T1000 (cell line): ENCODE data around the gene TPT1.
A peak's percentile ranks its signal among the peaks of the same experiment; 100 is the strongest.
"Not testable (repeated sequence)": the region's sequence is repeated elsewhere in the genome, so short reads cannot be mapped to it uniquely, and the experiment has no call there.

Experiments used
- DNase-seq: peaks from one replicate; lab custom pipeline; 2025; ENCODE audit warnings: mixed read lengths; lab: John Stamatoyannopoulos, UW

Gene TPT1

GRCh38 chr13:45341034-45341798, at the start of gene TPT1:
TSS of gene TPT1 (minus strand) at chr13:45341183. CDS start at chr13:45341069, 114 bp downstream.
- peak; percentile 90 for DNase-seq

GRCh38 chr13:45390348-45390747, 49.4 kb upstream of the TPT1 start:
- not testable (repeated sequence) for DNase-seq

- DNase-seq, result no peak
These were observed 47.7 kb upstream of the TPT1 start for GRCh38 chr13:45388664-45389063.

- not testable (repeated sequence) for DNase-seq
These were observed 46.1 kb upstream of the TPT1 start for GRCh38 chr13:45386892-45387575.

- no peak for DNase-seq
These were observed 45.0 kb upstream of the TPT1 start for GRCh38 chr13:45385907-45386553.

- no peak for DNase-seq
These were observed 44.3 kb upstream of the TPT1 start for GRCh38 chr13:45385320-45385719.

GRCh38 chr13:45384474-45385174, 43.6 kb upstream of the TPT1 start:
- no peak for DNase-seq

GRCh38 chr13:45382739-45383138, 41.8 kb upstream of the TPT1 start:
- not testable (repeated sequence) for DNase-seq

GRCh38 chr13:45381196-45381595, 40.2 kb upstream of the TPT1 start:
- DNase-seq, result no peak

GRCh38 chr13:45380708-45381107, 39.7 kb upstream of the TPT1 start:
- DNase-seq, result not testable (repeated sequence)

- not testable (repeated sequence) for DNase-seq
These were observed 38.5 kb upstream of the TPT1 start for GRCh38 chr13:45379516-45379915.

- DNase-seq, result not testable (repeated sequence)
These were observed 37.8 kb upstream of the TPT1 start for GRCh38 chr13:45378786-45379185.

GRCh38 chr13:45377314-45377713, 36.3 kb upstream of the TPT1 start:
- DNase-seq, result not testable (repeated sequence)

- not testable (repeated sequence) for DNase-seq
These were observed 35.7 kb upstream of the TPT1 start for GRCh38 chr13:45376651-45377050.

- DNase-seq, result no peak
These were observed 33.9 kb upstream of the TPT1 start for GRCh38 chr13:45374917-45375316.

- no peak for DNase-seq
These were observed 32.2 kb upstream of the TPT1 start for GRCh38 chr13:45373162-45373547.

GRCh38 chr13:45372189-45373161, 31.5 kb upstream of the TPT1 start:
- DNase-seq, result no peak

GRCh38 chr13:45370922-45371406, 30.0 kb upstream of the TPT1 start:
- no peak for DNase-seq

GRCh38 chr13:45369116-45369515, 28.1 kb upstream of the TPT1 start:
- no peak for DNase-seq

GRCh38 chr13:45368571-45368970, 27.6 kb upstream of the TPT1 start:
- DNase-seq, result no peak

GRCh38 chr13:45368005-45368404, 27.0 kb upstream of the TPT1 start:
- no peak for DNase-seq
